NCI-H446 treated with DMSO at 0.1 percent for 48 hours (cell line): ENCODE measurements around the gene RADX.
"Not testable (repeated sequence)": the region's sequence is repeated elsewhere in the genome, so short reads cannot be mapped to it uniquely, and the experiment has no call there.

Experiments
- DNase-seq: peaks from one replicate; lab custom pipeline; 2025; lab: John Stamatoyannopoulos, UW

The RADX gene

GRCh38 chrX:106611679-106612392 is at the start of gene RADX:
TSS of gene RADX (plus strand) at chrX:106611978. CDS start at chrX:106612081, 103 bp downstream.
- peak; percentile 30 for DNase-seq

- no peak for DNase-seq
Measured at GRCh38 chrX:106564986-106565385, 46.8 kb upstream of the RADX start.

GRCh38 chrX:106566362-106566761 is 45.4 kb upstream of the RADX start:
- no peak for DNase-seq

GRCh38 chrX:106581856-106582255 is 29.9 kb upstream of the RADX start:
- DNase-seq: no peak

GRCh38 chrX:106585478-106585877 is 26.3 kb upstream of the RADX start:
- DNase-seq: no peak

GRCh38 chrX:106588801-106589200 is 23.0 kb upstream of the RADX start:
- DNase-seq: no peak

- no peak for DNase-seq
Measured at GRCh38 chrX:106599411-106599810, 12.4 kb upstream of the RADX start.

- no peak for DNase-seq
Measured at GRCh38 chrX:106606571-106606970, 5.2 kb upstream of the RADX start.

GRCh38 chrX:106608016-106608415 is 3.8 kb upstream of the RADX start:
- DNase-seq: no peak

GRCh38 chrX:106611317-106611678 is 480 bp upstream of the RADX start:
- no peak for DNase-seq

- DNase-seq: no peak
Measured at GRCh38 chrX:106612393-106612763, 600 bp downstream of the RADX start.

GRCh38 chrX:106613277-106613676 is 1.5 kb downstream of the RADX start:
- no peak for DNase-seq

- DNase-seq: no peak
Measured at GRCh38 chrX:106615041-106615440, 3.3 kb downstream of the RADX start.

GRCh38 chrX:106619797-106620196 is 8.0 kb downstream of the RADX start:
- DNase-seq: no peak

- DNase-seq: no peak
Measured at GRCh38 chrX:106621836-106622235, 10.1 kb downstream of the RADX start.

- DNase-seq: no peak
Measured at GRCh38 chrX:106626789-106627188, 15.0 kb downstream of the RADX start.

- no peak for DNase-seq
Measured at GRCh38 chrX:106631615-106632014, 19.8 kb downstream of the RADX start.

- DNase-seq: no peak
Measured at GRCh38 chrX:106649523-106650428, 38.0 kb downstream of the RADX start.

- not testable (repeated sequence) for DNase-seq
Measured at GRCh38 chrX:106653625-106654024, 41.8 kb downstream of the RADX start.

GRCh38 chrX:106670631-106671030 is 58.9 kb downstream of the RADX start:
- no peak for DNase-seq

GRCh38 chrX:106672527-106672926 is 60.7 kb downstream of the RADX start:
- DNase-seq: no peak

GRCh38 chrX:106680716-106681115 is 68.9 kb downstream of the RADX start:
- DNase-seq: no peak

- DNase-seq: no peak
Measured at GRCh38 chrX:106684207-106684606, 72.4 kb downstream of the RADX start.
